ENCODE results near the gene ADAMTSL1. TPM values are rescaled to one million over a fixed set of nuclear protein-coding genes. Genes with fewer than 3 reads are reported as not detected.

Gene ADAMTSL1
- total RNA-seq, 1 donor from 2014 or later, result 12.6 TPM

DNA sequence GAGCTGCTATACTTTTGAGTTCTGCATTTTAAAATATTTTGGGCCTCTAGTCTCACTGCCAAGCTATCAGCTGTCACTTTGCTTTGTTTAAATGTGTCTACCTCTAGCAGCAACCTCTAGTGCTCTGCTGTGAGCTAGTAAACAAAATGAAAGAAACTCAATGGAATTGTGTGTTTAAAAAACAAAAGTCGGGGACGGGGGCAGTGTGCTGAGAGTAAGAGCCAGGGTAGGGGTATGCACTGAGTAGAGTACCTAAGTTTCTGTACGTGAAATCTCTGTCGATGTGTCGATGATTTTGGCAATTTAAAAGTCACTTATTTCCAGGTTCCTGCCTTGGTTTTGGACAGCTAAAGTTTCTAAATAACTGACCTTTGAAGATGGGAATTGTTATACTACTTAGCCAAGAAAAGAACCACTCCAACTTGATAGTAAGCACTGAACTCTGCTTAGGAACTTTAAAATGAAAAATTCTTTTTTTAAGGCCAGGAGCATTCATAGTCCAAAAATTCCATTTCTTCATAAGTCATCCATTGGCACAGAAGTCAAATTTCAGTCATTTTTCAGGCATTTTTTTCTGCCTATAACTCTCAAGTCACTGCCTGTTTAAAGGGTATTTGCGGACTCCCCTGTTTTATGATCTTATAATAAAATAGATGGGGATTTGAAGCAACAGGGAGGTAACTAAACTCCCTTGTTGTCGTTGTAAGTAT lies 447.6 kb downstream of the ADAMTSL1 start:
- Histone ChIP-seq H3K36me3 (ENCODE audit: insufficient read depth, low read length) (no peaks in the 10 kb centered on the region), H4K20me1 (ENCODE audit: insufficient read depth, low read length) (no peaks in the 10 kb centered on the region), H3K4me3 (ENCODE audit: insufficient read depth, low read depth, low read length) (no peak overlapping the region), H2AFZ (ENCODE audit: low read depth, low read length) (no peak overlapping the region), H3K4me1 (ENCODE audit: insufficient read depth, low read length) (no peaks in the 10 kb centered on the region), H3K9me3 (ENCODE audit: insufficient read depth, low read depth, low read length) (no peaks in the 10 kb centered on the region), H3K9ac (ENCODE audit: low read length) (no peak overlapping the region), H3K27ac (ENCODE audit: low read depth, low read length) (no peak overlapping the region), H3K79me2 (ENCODE audit: insufficient read depth, low read length) (no peaks in the 10 kb centered on the region), H3K27me3 (ENCODE audit: insufficient read depth, low read length) (no peaks in the 10 kb centered on the region), H3K4me2 (ENCODE audit: low read length) (no peak overlapping the region)
- TF ChIP-seq, protein P1, sequence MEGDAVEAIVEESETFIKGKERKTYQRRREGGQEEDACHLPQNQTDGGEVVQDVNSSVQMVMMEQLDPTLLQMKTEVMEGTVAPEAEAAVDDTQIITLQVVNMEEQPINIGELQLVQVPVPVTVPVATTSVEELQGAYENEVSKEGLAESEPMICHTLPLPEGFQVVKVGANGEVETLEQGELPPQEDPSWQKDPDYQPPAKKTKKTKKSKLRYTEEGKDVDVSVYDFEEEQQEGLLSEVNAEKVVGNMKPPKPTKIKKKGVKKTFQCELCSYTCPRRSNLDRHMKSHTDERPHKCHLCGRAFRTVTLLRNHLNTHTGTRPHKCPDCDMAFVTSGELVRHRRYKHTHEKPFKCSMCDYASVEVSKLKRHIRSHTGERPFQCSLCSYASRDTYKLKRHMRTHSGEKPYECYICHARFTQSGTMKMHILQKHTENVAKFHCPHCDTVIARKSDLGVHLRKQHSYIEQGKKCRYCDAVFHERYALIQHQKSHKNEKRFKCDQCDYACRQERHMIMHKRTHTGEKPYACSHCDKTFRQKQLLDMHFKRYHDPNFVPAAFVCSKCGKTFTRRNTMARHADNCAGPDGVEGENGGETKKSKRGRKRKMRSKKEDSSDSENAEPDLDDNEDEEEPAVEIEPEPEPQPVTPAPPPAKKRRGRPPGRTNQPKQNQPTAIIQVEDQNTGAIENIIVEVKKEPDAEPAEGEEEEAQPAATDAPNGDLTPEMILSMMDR (IDR thresholded peaks at IDR 0.05; ENCODE audit: insufficient read depth, low read depth, low read length), result no peak
- TF ChIP-seq EZH2 (IDR thresholded peaks at IDR 0.05; ENCODE audit: insufficient read depth, low read length), result no peak
- Mint-ChIP-seq H3K27ac (ENCODE audit: unreplicated experiment) (no peak overlapping the region), H3K27me3 (ENCODE audit: low read depth, unreplicated experiment) (no peaks in the 10 kb centered on the region), H3K9me3 (ENCODE audit: unreplicated experiment) (no peaks in the 10 kb centered on the region), H3K4me3 (ENCODE audit: unreplicated experiment) (no peak overlapping the region), H3K4me1 (ENCODE audit: low read depth, unreplicated experiment) (no peaks in the 10 kb centered on the region), H3K36me3 (ENCODE audit: low read depth, unreplicated experiment) (no peaks in the 10 kb centered on the region)
- FAIRE-seq (no peak), DNase-seq (ENCODE audit: low read depth) (no peak)

DNA sequence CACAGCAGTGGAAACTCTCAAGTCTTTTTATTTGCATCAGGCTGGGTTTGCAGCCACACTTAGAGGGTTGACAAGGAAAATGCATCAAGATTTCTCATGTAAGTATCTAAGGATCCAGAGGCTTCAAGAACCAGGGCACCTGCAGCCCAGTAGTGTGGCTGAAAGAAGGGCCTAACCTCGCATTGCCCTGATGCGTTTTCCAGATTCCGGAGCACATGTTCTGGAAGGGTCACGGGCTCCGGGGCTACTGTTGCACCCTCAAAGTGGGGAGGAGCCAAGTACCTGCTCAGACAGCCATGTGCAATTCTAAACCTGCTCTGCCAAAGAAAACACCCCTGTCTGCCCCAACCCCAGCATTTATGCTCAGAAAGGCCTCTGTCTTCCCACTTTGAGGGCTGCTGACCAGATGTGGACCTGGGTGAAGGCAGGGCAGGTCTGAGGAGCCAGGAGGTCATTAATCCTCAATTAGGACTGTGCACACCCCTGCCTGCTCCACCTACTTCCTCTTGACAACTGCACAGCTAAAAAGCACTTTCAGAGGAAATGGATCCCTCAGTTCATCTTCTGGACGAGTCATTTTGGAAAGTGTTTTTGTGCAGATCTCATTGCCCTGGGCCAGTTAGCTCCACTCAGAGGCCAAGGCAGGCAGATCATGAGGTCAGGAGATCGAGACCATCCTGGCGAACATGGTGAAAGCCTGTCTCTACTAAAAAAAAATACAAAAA lies 448.4 kb downstream of the ADAMTSL1 start:
- Mint-ChIP-seq H3K27ac (ENCODE audit: unreplicated experiment) (no peak overlapping the region), H3K4me1 (ENCODE audit: low read depth, unreplicated experiment) (no peaks in the 10 kb centered on the region), H3K36me3 (ENCODE audit: low read depth, unreplicated experiment) (no peaks in the 10 kb centered on the region), H3K4me3 (ENCODE audit: unreplicated experiment) (no peak overlapping the region), H3K27me3 (ENCODE audit: low read depth, unreplicated experiment) (no peaks in the 10 kb centered on the region), H3K9me3 (ENCODE audit: unreplicated experiment) (no peaks in the 10 kb centered on the region)
- no peaks in the 10 kb centered on the region for H3K27me3 ChIP-seq (ENCODE audit: insufficient read depth, low read length)
- H2AFZ ChIP-seq (ENCODE audit: low read depth, low read length), result no peak overlapping the region
- H3K79me2 ChIP-seq (ENCODE audit: insufficient read depth, low read length), result no peaks in the 10 kb centered on the region
- no peak overlapping the region for H3K9ac ChIP-seq (ENCODE audit: low read length)
- no peaks in the 10 kb centered on the region for H3K9me3 ChIP-seq (ENCODE audit: insufficient read depth, low read depth, low read length)
- H3K36me3 ChIP-seq (ENCODE audit: insufficient read depth, low read length), result no peaks in the 10 kb centered on the region
- no peak overlapping the region for H3K27ac ChIP-seq (ENCODE audit: low read depth, low read length)
- H3K4me3 ChIP-seq (ENCODE audit: insufficient read depth, low read depth, low read length), result no peak overlapping the region
- no peaks in the 10 kb centered on the region for H4K20me1 ChIP-seq (ENCODE audit: insufficient read depth, low read length)
- TF ChIP-seq EZH2 (IDR thresholded peaks at IDR 0.05; ENCODE audit: insufficient read depth, low read length), result no peak
- TF ChIP-seq, protein P1 (IDR thresholded peaks at IDR 0.05; ENCODE audit: insufficient read depth, low read depth, low read length), result no peak
- H3K4me1 ChIP-seq (ENCODE audit: insufficient read depth, low read length), result no peaks in the 10 kb centered on the region
- no peak overlapping the region for H3K4me2 ChIP-seq (ENCODE audit: low read length)
- FAIRE-seq (no peak), DNase-seq (ENCODE audit: low read depth) (no peak)

DNA sequence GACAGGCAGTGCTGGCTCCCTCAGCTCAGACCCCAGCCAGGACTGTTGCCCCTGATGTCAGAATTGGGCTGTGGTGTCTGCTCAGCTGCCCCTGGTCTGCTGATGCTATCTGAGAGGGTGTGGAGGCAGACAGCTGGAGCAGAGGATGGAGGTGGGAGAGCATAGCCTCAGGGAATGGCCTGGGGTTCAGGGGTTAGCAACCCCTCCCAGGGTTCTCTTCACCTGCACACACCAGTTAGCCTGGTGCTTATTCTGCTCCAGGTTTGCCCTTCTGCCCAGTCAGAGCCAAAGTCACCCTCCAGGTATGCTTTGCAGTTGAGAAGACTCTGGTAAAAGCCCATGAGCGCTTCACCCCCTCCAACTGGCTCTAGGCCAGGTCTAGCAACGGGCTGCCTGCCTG lies 449.2 kb downstream of the ADAMTSL1 start:
- no peak overlapping the region for H3K4me3 Mint-ChIP-seq (ENCODE audit: unreplicated experiment)
- no peak for DNase-seq (ENCODE audit: low read depth)
- Histone ChIP-seq H2AFZ (ENCODE audit: low read depth, low read length) (no peak overlapping the region), H3K4me2 (ENCODE audit: low read length) (no peak overlapping the region), H4K20me1 (ENCODE audit: insufficient read depth, low read length) (no peaks in the 10 kb centered on the region), H3K36me3 (ENCODE audit: insufficient read depth, low read length) (no peaks in the 10 kb centered on the region), H3K4me3 (ENCODE audit: insufficient read depth, low read depth, low read length) (no peak overlapping the region), H3K27me3 (ENCODE audit: insufficient read depth, low read length) (no peaks in the 10 kb centered on the region), H3K9ac (ENCODE audit: low read length) (no peak overlapping the region), H3K27ac (ENCODE audit: low read depth, low read length) (no peak overlapping the region), H3K4me1 (ENCODE audit: insufficient read depth, low read length) (peaks cover under 1% of the 10 kb centered on the region), H3K79me2 (ENCODE audit: insufficient read depth, low read length) (no peaks in the 10 kb centered on the region), H3K9me3 (ENCODE audit: insufficient read depth, low read depth, low read length) (no peaks in the 10 kb centered on the region)
- H3K27me3 Mint-ChIP-seq (ENCODE audit: low read depth, unreplicated experiment), result no peaks in the 10 kb centered on the region
- no peaks in the 10 kb centered on the region for H3K36me3 Mint-ChIP-seq (ENCODE audit: low read depth, unreplicated experiment)
- H3K27ac Mint-ChIP-seq (ENCODE audit: unreplicated experiment), result no peak overlapping the region
- no peaks in the 10 kb centered on the region for H3K4me1 Mint-ChIP-seq (ENCODE audit: low read depth, unreplicated experiment)
- H3K9me3 Mint-ChIP-seq (ENCODE audit: unreplicated experiment), result peaks cover 3% of the 10 kb centered on the region
- FAIRE-seq, result no peak
- TF ChIP-seq, protein P1 (IDR thresholded peaks at IDR 0.05; ENCODE audit: insufficient read depth, low read depth, low read length), result no peak
- TF ChIP-seq EZH2 (IDR thresholded peaks at IDR 0.05; ENCODE audit: insufficient read depth, low read length), result no peak

All from astrocyte (in vitro differentiated cells and primary cell).